Measurements from ENCODE around the gene PLIN5. TPM values are rescaled to one million over a fixed set of nuclear protein-coding genes. Genes with fewer than 3 reads are reported as not detected.

Gene PLIN5
- total RNA-seq, 1 experiment from 2014 or later: 8.1 TPM

DNA sequence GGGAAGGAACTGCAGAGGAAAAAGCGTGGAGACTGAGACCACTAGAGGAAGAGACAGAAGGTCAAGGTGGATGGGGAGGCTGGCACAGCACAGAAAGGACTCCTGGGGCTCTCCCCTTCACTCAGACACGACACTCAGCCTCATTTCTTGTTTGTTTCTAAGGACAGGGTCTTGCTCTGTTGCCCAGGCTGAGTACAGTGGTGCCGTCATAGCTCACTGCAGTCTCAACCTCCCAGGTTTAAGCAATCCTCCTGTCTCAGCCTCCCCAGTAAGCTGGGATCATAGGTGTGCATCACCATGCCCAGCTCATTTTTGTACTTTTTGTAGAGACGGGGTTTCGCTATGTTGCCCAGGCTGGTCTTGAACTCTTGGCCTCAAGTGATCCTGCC is 35.9 kb upstream of the PLIN5 start:
- Histone ChIP-seq H3K4me2 (ENCODE audit: low read length) (no peak overlapping the region), H3K36me3 (ENCODE audit: control insufficient read depth in 1 of 2, insufficient read depth in 2 of 2, low read length in 2 of 2) (no peaks in the 10 kb centered on the region), H3K9me3 (ENCODE audit: control insufficient read depth in 1 of 2, insufficient read depth in 1 of 2, low read depth in 1 of 2, low read length in 2 of 2) (no peaks in the 10 kb centered on the region), H3K27me3 (ENCODE audit: insufficient read depth, low read length) (no peaks in the 10 kb centered on the region), H3K27ac (ENCODE audit: low read depth, low read length) (no peak overlapping the region), H2AFZ (ENCODE audit: low read depth, low read length, poor library complexity, severe bottlenecking) (no peak overlapping the region), H3K9me2 (ENCODE audit: insufficient read depth) (no peaks in the 10 kb centered on the region), H3K4me1 (ENCODE audit: control insufficient read depth in 1 of 2, insufficient read depth in 2 of 2, low read length in 2 of 2) (peaks cover 28 to 48% of the 10 kb centered on the region in 2 experiments), H3K4me3 (replicated peaks in 1 of 2; ENCODE audit: low read depth in 1 of 2, low read length in 2 of 2) (no peak overlapping the region), H4K20me1 (ENCODE audit: insufficient read depth) (no peaks in the 10 kb centered on the region), H3K9ac (ENCODE audit: low read length) (no peak overlapping the region), H3K79me2 (ENCODE audit: insufficient read depth, low read length) (peaks cover 52% of the 10 kb centered on the region)
- CTCF ChIA-PET: no interaction called here
- intact Hi-C loops (cut with micrococcal nuclease): loop anchor here (10.0 kb wide), 1 partner anchor 234 kb away; no protein-coding TSS in a partner anchor
- RAD21 ChIA-PET (ENCODE audit: low non-redundant PET in 1 of 2, low total read pairs in 2 of 2, uncharacterized antibody in 2 of 2, unreplicated experiment in 2 of 2): no interaction called here
- TF ChIP-seq ZFX (IDR thresholded peaks at IDR 0.05): no peak
- ATAC-seq (no peak), DNase-seq (ENCODE audit: low read depth, low spot score) (no peak)
- POLR2A ChIA-PET: no interaction called here
- BruUV-seq (replicated peaks): no TSS peak

GRCh38 chr19:4570402-4570801 is 35.4 kb upstream of the PLIN5 start:
- Histone ChIP-seq H2AFZ (ENCODE audit: low read depth, low read length, poor library complexity, severe bottlenecking) (no peak overlapping the region), H3K9me2 (ENCODE audit: insufficient read depth) (no peaks in the 10 kb centered on the region), H4K20me1 (ENCODE audit: insufficient read depth) (no peaks in the 10 kb centered on the region), H3K79me2 (ENCODE audit: insufficient read depth, low read length) (peaks cover 52% of the 10 kb centered on the region), H3K9ac (ENCODE audit: low read length) (no peak overlapping the region), H3K4me2 (ENCODE audit: low read length) (no peak overlapping the region), H3K27me3 (ENCODE audit: insufficient read depth, low read length) (no peaks in the 10 kb centered on the region), H3K9me3 (ENCODE audit: control insufficient read depth in 1 of 2, insufficient read depth in 1 of 2, low read depth in 1 of 2, low read length in 2 of 2) (no peaks in the 10 kb centered on the region), H3K4me3 (replicated peaks in 1 of 2; ENCODE audit: low read depth in 1 of 2, low read length in 2 of 2) (no peak overlapping the region), H3K36me3 (ENCODE audit: control insufficient read depth in 1 of 2, insufficient read depth in 2 of 2, low read length in 2 of 2) (no peaks in the 10 kb centered on the region), H3K27ac (ENCODE audit: low read depth, low read length) (no peak overlapping the region), H3K4me1 (ENCODE audit: control insufficient read depth in 1 of 2, insufficient read depth in 2 of 2, low read length in 2 of 2) (peaks cover 24 to 48% of the 10 kb centered on the region in 2 experiments)
- no TSS peak for BruUV-seq (replicated peaks)
- ChIA-PET POLR2A (no interaction called here), RAD21 (ENCODE audit: low non-redundant PET in 1 of 2, low total read pairs in 2 of 2, uncharacterized antibody in 2 of 2, unreplicated experiment in 2 of 2) (no interaction called here), CTCF (no interaction called here)
- no peak for DNase-seq (ENCODE audit: low read depth, low spot score)
- TF ChIP-seq EGR1 (IDR thresholded peaks at IDR 0.05; ENCODE audit: low read depth): no peak
- TF ChIP-seq, protein P1, sequence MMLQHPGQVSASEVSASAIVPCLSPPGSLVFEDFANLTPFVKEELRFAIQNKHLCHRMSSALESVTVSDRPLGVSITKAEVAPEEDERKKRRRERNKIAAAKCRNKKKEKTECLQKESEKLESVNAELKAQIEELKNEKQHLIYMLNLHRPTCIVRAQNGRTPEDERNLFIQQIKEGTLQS (IDR thresholded peaks at IDR 0.05): no peak
- TF ChIP-seq CEBPB (IDR thresholded peaks at IDR 0.05; ENCODE audit: low read depth): no peak
- TF ChIP-seq EZH2phosphoT487 (IDR thresholded peaks at IDR 0.05; ENCODE audit: borderline replicate concordance): no peak
- ATAC-seq: no peak
- intact Hi-C loops (cut with micrococcal nuclease): loop anchor here (10.0 kb wide), 1 partner anchor 234 kb away; no protein-coding TSS in a partner anchor

Measured in HCT116 (cell line).